K562 (cell line): Measurements from ENCODE around the gene ANXA2.

ENCODE experiments used
- GABPA ChIP-seq: fragments of 200-800 bp; sonication (Bioruptor generic); conservative IDR thresholded peaks from 2 replicates; pipeline ENCODE4 v1.6.1; 2016; ENCODE audit warnings: low read depth, missing genetic modification characterization, missing compliant biosample characterization
- HDGF ChIP-seq: fragments of 450-650 bp; IDR thresholded peaks from 2 replicates; pipeline ENCODE4 v1.6.1; 2016
- HNRNPK ChIP-seq: fragments of 200-400 bp; formaldehyde crosslinking; IDR thresholded peaks from one replicate; pipeline ENCODE4 v1.6.1; 2018; ENCODE audit warnings: mild to moderate bottlenecking, low read depth, low read length; ENCODE audit not compliant: poor library complexity, severe bottlenecking
- NCOA1 ChIP-seq: fragments of 450-650 bp; IDR thresholded peaks from 2 replicates; pipeline ENCODE4 v1.6.1; 2016; ENCODE audit warnings: low read depth
- SIRT6 ChIP-seq: IDR thresholded peaks from one replicate; pipeline ENCODE4 v1.6.1; 2012; ENCODE audit warnings: low read depth, mild to moderate bottlenecking, control low read depth, inconsistent platforms, low read length, moderate library complexity
- TF ChIP-seq, protein P1 (sequence below): fragments of 450-650 bp; IDR thresholded peaks from 2 replicates; pipeline ENCODE4 v1.6.1; 2016; ENCODE audit warnings: low read depth

DNA sequence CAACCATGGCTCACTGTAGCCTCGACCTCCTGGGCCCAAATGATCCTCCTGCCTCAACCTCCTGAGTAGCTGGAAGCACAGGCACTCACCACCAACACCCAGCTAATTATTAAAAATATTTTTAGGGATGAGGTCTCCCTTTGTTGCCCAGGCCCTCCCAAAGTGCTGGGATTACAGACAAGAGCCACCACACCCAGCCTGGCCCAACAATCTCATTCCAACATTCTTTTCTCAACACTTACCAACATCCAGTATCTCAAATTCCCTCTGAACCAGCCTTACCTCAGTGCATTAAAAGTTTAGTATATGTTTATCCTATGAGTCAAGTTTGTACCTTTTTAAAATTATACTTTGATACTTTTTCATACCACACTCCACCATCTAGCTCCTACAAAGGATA is 25.0 kb downstream of the ANXA2 start:
- TF ChIP-seq NCOA1 (no peak), SIRT6 (no peak), HNRNPK (no peak), HDGF (no peak), GABPA (tag) (no peak)
- TF ChIP-seq, protein P1, sequence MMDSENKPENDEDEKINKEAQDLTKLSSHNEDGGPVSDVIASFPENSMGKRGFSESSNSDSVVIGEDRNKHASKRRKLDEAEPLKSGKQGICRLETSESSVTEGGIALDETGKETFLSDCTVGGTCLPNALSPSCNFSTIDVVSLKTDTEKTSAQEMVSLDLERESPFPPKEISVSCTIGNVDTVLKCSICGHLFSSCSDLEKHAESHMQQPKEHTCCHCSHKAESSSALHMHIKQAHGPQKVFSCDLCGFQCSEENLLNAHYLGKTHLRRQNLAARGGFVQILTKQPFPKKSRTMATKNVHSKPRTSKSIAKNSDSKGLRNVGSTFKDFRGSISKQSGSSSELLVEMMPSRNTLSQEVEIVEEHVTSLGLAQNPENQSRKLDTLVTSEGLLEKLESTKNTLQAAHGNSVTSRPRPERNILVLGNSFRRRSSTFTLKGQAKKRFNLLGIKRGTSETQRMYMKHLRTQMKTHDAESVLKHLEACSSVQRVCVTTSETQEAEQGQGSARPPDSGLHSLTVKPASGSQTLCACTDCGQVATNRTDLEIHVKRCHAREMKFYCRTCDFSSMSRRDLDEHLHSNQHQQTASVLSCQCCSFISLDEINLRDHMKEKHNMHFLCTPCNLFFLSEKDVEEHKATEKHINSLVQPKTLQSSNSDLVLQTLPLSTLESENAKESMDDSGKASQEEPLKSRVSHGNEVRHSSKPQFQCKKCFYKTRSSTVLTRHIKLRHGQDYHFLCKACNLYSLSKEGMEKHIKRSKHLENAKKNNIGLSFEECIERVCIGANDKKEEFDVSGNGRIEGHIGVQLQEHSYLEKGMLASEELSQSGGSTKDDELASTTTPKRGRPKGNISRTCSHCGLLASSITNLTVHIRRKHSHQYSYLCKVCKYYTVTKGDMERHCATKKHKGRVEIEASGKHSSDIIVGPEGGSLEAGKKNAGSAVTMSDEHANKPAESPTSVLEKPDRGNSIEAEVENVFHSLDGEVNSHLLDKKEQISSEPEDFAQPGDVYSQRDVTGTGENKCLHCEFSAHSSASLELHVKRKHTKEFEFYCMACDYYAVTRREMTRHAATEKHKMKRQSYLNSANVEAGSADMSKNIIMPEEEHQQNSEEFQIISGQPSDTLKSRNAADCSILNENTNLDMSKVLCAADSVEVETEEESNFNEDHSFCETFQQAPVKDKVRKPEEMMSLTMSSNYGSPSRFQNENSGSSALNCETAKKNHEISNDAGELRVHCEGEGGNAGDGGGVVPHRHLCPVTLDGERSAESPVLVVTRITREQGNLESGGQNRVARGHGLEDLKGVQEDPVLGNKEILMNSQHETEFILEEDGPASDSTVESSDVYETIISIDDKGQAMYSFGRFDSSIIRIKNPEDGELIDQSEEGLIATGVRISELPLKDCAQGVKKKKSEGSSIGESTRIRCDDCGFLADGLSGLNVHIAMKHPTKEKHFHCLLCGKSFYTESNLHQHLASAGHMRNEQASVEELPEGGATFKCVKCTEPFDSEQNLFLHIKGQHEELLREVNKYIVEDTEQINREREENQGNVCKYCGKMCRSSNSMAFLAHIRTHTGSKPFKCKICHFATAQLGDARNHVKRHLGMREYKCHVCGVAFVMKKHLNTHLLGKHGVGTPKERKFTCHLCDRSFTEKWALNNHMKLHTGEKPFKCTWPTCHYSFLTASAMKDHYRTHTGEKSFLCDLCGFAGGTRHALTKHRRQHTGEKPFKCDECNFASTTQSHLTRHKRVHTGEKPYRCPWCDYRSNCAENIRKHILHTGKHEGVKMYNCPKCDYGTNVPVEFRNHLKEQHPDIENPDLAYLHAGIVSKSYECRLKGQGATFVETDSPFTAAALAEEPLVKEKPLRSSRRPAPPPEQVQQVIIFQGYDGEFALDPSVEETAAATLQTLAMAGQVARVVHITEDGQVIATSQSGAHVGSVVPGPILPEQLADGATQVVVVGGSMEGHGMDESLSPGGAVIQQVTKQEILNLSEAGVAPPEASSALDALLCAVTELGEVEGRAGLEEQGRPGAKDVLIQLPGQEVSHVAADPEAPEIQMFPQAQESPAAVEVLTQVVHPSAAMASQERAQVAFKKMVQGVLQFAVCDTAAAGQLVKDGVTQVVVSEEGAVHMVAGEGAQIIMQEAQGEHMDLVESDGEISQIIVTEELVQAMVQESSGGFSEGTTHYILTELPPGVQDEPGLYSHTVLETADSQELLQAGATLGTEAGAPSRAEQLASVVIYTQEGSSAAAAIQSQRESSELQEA: no peak
